SK-N-SH (cell line): Measurements from ENCODE around the gene RPS6KA1. TPM values are rescaled to one million over a fixed set of nuclear protein-coding genes. Genes with fewer than 3 reads are reported as not detected.
A peak's percentile ranks its signal among the peaks of the same experiment; 100 is the strongest.

Source experiments
- CTCF ChIA-PET: fragments of 300-600, 350-600 bp; formaldehyde crosslinking; extraction: SDS; loops from one replicate; lab custom pipeline; 2021; lab: Yijun Ruan, JAX
- POLR2A ChIA-PET: fragments of 350-600 bp; sonication (Branson Sonifier 250); formaldehyde crosslinking; extraction: SDS; loops from one replicate; lab custom pipeline; 2020; ENCODE audit warnings: antibody characterized with exemption, inconsistent platforms; lab: Yijun Ruan, JAX
- DNase-seq: peaks from one replicate; pipeline ENCODE4 v3.0.0; 2012
- H2AFZ ChIP-seq: fragments of 200-600 bp; sonication (generic); 2 replicates; pipeline ENCODE4 v1.8.1; 2016; ENCODE audit warnings: antibody characterized with exemption, mild to moderate bottlenecking, low read depth
- H3F3A ChIP-seq: fragments of 200-600 bp; sonication (generic); replicated peaks from 2 replicates; pipeline ENCODE3; 2016; ENCODE audit warnings: antibody characterized with exemption, mild to moderate bottlenecking; ENCODE audit not compliant: insufficient read depth
- H3K27ac ChIP-seq, 2 experiments: fragments of 200-500 bp in 1 of 2; fragments of 200-600 bp in 1 of 2; sonication (Bioruptor generic) in 1 of 2; sonication (generic), shearing (Covaris generic) in 1 of 2; 2 replicates each; pipeline versions ENCODE4 v1.5.1 to v1.6.1; 2014 to 2016; ENCODE audit warnings: low read depth in 2 of 2, inconsistent platforms in 1 of 2, low read length in 1 of 2, mild to moderate bottlenecking in 1 of 2, mixed read lengths in 1 of 2
- H3K27me3 ChIP-seq: fragments of 200-600 bp; sonication (generic), shearing (Covaris generic); 2 replicates; pipeline ENCODE4 v1.6.1; 2016; ENCODE audit warnings: mixed run types; ENCODE audit not compliant: insufficient read depth
- H3K36me3 ChIP-seq, 2 experiments: fragments of 200-500 bp in 1 of 2; fragments of 200-600 bp in 1 of 2; sonication (Bioruptor generic) in 1 of 2; sonication (generic) in 1 of 2; replicated peaks in 1 of 2; 2 replicates each; pipeline versions ENCODE3 to v1.5.1; 2014 to 2016; ENCODE audit warnings: low read length in 1 of 2, mild to moderate bottlenecking in 1 of 2; ENCODE audit not compliant: insufficient read depth in 2 of 2, control insufficient read depth in 1 of 2
- H3K4me1 ChIP-seq, 2 experiments: fragments of 200-500 bp in 1 of 2; fragments of 200-600 bp in 1 of 2; sonication (Bioruptor generic) in 1 of 2; sonication (generic), shearing (Covaris generic) in 1 of 2; 2 replicates each; pipeline versions ENCODE4 v1.5.1 to v1.6.1; 2014 to 2016; ENCODE audit warnings: low read depth in 1 of 2, low read length in 1 of 2, mixed run types in 1 of 2; ENCODE audit not compliant: insufficient read depth in 2 of 2, control insufficient read depth in 1 of 2
- H3K4me2 ChIP-seq: fragments of 200-600 bp; sonication (generic), shearing (Covaris generic); 2 replicates; pipeline ENCODE4 v1.6.1; 2017; ENCODE audit warnings: mixed run types
- H3K4me3 ChIP-seq, 2 experiments: fragments of 200-500 bp in 1 of 2; fragments of 200-600 bp in 1 of 2; sonication (Bioruptor generic) in 1 of 2; sonication (generic), shearing (Covaris generic) in 1 of 2; 2 replicates each; pipeline versions ENCODE4 v1.5.1 to v1.8.1; 2014 to 2016; ENCODE audit warnings: low read depth in 2 of 2, inconsistent platforms in 1 of 2, low read length in 1 of 2, mild to moderate bottlenecking in 1 of 2, mixed read lengths in 1 of 2, moderate library complexity in 1 of 2
- H3K79me2 ChIP-seq: fragments of 200-600 bp; sonication (generic); 2 replicates; pipeline ENCODE4 v1.8.1; 2017; ENCODE audit warnings: mild to moderate bottlenecking; ENCODE audit not compliant: insufficient read depth
- H3K9ac ChIP-seq: fragments of 200-600 bp; sonication (generic); 2 replicates; pipeline ENCODE4 v1.6.1; 2017; ENCODE audit warnings: mixed run types
- H3K9me2 ChIP-seq: fragments of 200-600 bp; sonication (generic); 2 replicates; pipeline ENCODE4 v1.6.1; 2017; ENCODE audit warnings: mixed run types
- H3K9me3 ChIP-seq: fragments of 200-600 bp; sonication (generic); 2 replicates; pipeline ENCODE4 v1.6.1; 2017; ENCODE audit warnings: mixed run types, mild to moderate bottlenecking, moderate library complexity
- H4K20me1 ChIP-seq: fragments of 200-600 bp; sonication (generic); 2 replicates; pipeline ENCODE4 v1.6.1; 2017; ENCODE audit warnings: mild to moderate bottlenecking, mixed run types; ENCODE audit not compliant: insufficient read depth
- CHD2 ChIP-seq: fragments of 150-350 bp; IDR thresholded peaks from 2 replicates; pipeline ENCODE4 v1.6.1; 2018; ENCODE audit warnings: low read length; ENCODE audit not compliant: partially characterized antibody
- GABPA ChIP-seq: IDR thresholded peaks from 2 replicates; pipeline ENCODE4 v1.4.0; 2012; ENCODE audit warnings: low read depth, mild to moderate bottlenecking
- JUND ChIP-seq: IDR thresholded peaks from 2 replicates; pipeline ENCODE4 v1.4.0; 2012
- MEF2A ChIP-seq: IDR thresholded peaks from 2 replicates; pipeline ENCODE4 v1.4.0; 2012; ENCODE audit warnings: low read depth, borderline replicate concordance
- MXI1 ChIP-seq: IDR thresholded peaks from 2 replicates; pipeline ENCODE4 v1.6.1; 2012; ENCODE audit warnings: mild to moderate bottlenecking, low read depth, low read length, improper control_type of control experiment
- NFIC ChIP-seq: IDR thresholded peaks from 2 replicates; pipeline ENCODE4 v1.4.0; 2012; ENCODE audit warnings: borderline replicate concordance
- POLR2AphosphoS5 ChIP-seq: IDR thresholded peaks from 2 replicates; pipeline ENCODE4 v1.6.1; 2012; ENCODE audit warnings: low read depth, low read length
- RAD21 ChIP-seq: IDR thresholded peaks from 2 replicates; pipeline ENCODE4 v1.6.1; 2012; ENCODE audit warnings: mild to moderate bottlenecking, low read length
- RCOR1 ChIP-seq: fragments of 150-350 bp; IDR thresholded peaks from 2 replicates; pipeline ENCODE4 v1.6.1; 2017; ENCODE audit warnings: antibody characterized with exemption, low read length
- RFX5 ChIP-seq: IDR thresholded peaks from 2 replicates; pipeline ENCODE4 v1.6.1; 2012; ENCODE audit warnings: mild to moderate bottlenecking, improper control_type of control experiment, low read length
- RXRA ChIP-seq: IDR thresholded peaks from 2 replicates; pipeline ENCODE4 v1.4.0; 2012; ENCODE audit warnings: low read depth, mild to moderate bottlenecking, borderline replicate concordance
- SIN3A ChIP-seq: IDR thresholded peaks from 2 replicates; pipeline ENCODE4 v1.6.1; 2012; ENCODE audit warnings: low read depth, mild to moderate bottlenecking, low read length, moderate library complexity, borderline replicate concordance
- SMC3 ChIP-seq: IDR thresholded peaks from 2 replicates; pipeline ENCODE4 v1.6.1; 2012; ENCODE audit warnings: low read depth, low read length, improper control_type of control experiment
- TAF1 ChIP-seq: IDR thresholded peaks from 2 replicates; pipeline ENCODE4 v1.6.1; 2012; ENCODE audit warnings: low read depth, mild to moderate bottlenecking, low read length, moderate library complexity, borderline replicate concordance
- TCF12 ChIP-seq: IDR thresholded peaks from 2 replicates; pipeline ENCODE4 v1.4.0; 2012
- USF1 ChIP-seq: IDR thresholded peaks from 2 replicates; pipeline ENCODE4 v1.4.0; 2012; ENCODE audit warnings: low read depth, borderline replicate concordance
- USF2 ChIP-seq: fragments of 150-350 bp; IDR thresholded peaks from 2 replicates; pipeline ENCODE4 v1.6.1; 2017; ENCODE audit warnings: antibody characterized with exemption, low read length, low read depth, borderline replicate concordance
- WGBS: methylation state at CpG from one replicate; pipeline ENCODE4 v1.1.6; 2017; ENCODE audit warnings: low lambda C conversion rate; 5-methylcytosine and 5-hydroxymethylcytosine counted together
- polyA plus RNA-seq, 3 experiments: library from polyadenylated mRNA; depleted of rRNA; stranded (reverse); fragments of >200 nt; gene quantifications; 2 replicates each; pipeline ENCODE4 v1.2.3, GENCODE V29; 2012
- TF ChIP-seq, protein P1 (sequence below): IDR thresholded peaks from 2 replicates; pipeline ENCODE4 v1.4.0; 2012; ENCODE audit warnings: low read depth
- TF ChIP-seq, protein P2 (sequence below): IDR thresholded peaks from 2 replicates; pipeline ENCODE4 v1.4.0; 2012; ENCODE audit warnings: low read depth, borderline replicate concordance

The RPS6KA1 gene
- polyA plus RNA-seq, 1 of the 3 experiments (the other 2 are of a cell fraction): 9.7 TPM

DNA sequence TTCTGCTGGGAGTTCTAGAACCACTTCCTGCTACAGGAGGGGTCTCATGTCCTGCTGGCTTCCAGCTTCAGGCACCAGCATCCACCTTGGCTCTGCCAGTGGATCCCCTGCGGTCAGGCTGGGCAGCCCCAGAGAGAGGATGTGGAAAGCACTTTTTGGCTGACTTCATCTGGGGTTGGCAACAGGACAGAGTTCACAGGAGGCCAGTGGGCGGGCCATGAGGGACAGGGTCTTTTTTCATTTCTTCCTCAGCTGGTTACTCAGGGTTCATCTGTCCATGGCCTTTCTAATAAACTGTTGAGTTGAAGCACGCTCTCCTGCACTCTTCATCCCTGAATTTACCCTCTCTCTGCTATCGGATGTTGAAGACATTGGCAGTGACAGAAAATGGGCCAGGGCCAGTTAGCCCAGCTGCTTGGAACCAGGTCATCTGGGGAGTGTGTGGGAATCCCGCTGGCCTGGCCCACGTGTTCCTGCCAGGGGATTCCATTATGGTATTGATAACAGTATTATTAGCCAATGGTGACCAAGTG lies 45.2 kb downstream of the RPS6KA1 start:
- H3K79me2 ChIP-seq: no peaks in the 10 kb centered on the region
- H2AFZ ChIP-seq: no peak overlapping the region
- no peaks in the 10 kb centered on the region for H4K20me1 ChIP-seq
- no peaks in the 10 kb centered on the region for H3K27me3 ChIP-seq
- no peak for DNase-seq
- POLR2A ChIA-PET: interaction anchor here (1.0 kb wide), 1 partner anchor 10 kb away, joined by 3 read pairs; no protein-coding TSS in a partner anchor
- 85% methylated on average over 5 of the region's 6 CpGs for WGBS
- H3K9me2 ChIP-seq: no peaks in the 10 kb centered on the region
- no peak overlapping the region for H3K4me2 ChIP-seq
- no peaks in the 10 kb centered on the region for H3K9me3 ChIP-seq
- no peak overlapping the region for H3K4me3 ChIP-seq
- CTCF ChIA-PET: interaction anchor here (0.6 to 2.4 kb wide), 5 partner anchors 11 to 214 kb away, joined by 3 to 6 read pairs (median 4); no protein-coding TSS in a partner anchor
- no peak overlapping the region for H3K9ac ChIP-seq
- no peaks in the 10 kb centered on the region for H3K4me1 ChIP-seq
- H3F3A ChIP-seq: no peaks in the 10 kb centered on the region
- H3K36me3 ChIP-seq: no peaks in the 10 kb centered on the region
- H3K27ac ChIP-seq: no peak overlapping the region
- TF ChIP-seq RXRA (0 out of 2 replicates have a peak, but pooled peaks have one; percentile 11), CHD2 (no peak)

GRCh38 chr1:26575348-26575747 lies 45.8 kb downstream of the RPS6KA1 start:
- H2AFZ ChIP-seq: no peak overlapping the region
- no peaks in the 10 kb centered on the region for H4K20me1 ChIP-seq
- no peak overlapping the region for H3K4me3 ChIP-seq
- no peaks in the 10 kb centered on the region for H3F3A ChIP-seq
- H3K9ac ChIP-seq: no peak overlapping the region
- DNase-seq: no peak
- H3K27me3 ChIP-seq: no peaks in the 10 kb centered on the region
- ChIA-PET CTCF (interaction anchor here (0.6 to 2.4 kb wide), 5 partner anchors 10 to 234 kb away, joined by 3 to 6 read pairs (median 4); no protein-coding TSS in a partner anchor), POLR2A (interaction anchor here (1.0 kb wide), 1 partner anchor 9 kb away, joined by 3 read pairs; no protein-coding TSS in a partner anchor)
- no peaks in the 10 kb centered on the region for H3K9me2 ChIP-seq
- no peak overlapping the region for H3K27ac ChIP-seq
- H3K4me2 ChIP-seq: no peak overlapping the region
- no peak for TF ChIP-seq TAF1
- no peak for TF ChIP-seq RAD21
- TF ChIP-seq SIN3A: no peak
- TF ChIP-seq RXRA: no peak
- TF ChIP-seq RCOR1: no peak
- TF ChIP-seq NFIC: no peak
- no peak for TF ChIP-seq JUND
- TF ChIP-seq MEF2A: no peak
- H3K36me3 ChIP-seq: no peaks in the 10 kb centered on the region
- no peaks in the 10 kb centered on the region for H3K4me1 ChIP-seq
- no peaks in the 10 kb centered on the region for H3K79me2 ChIP-seq
- H3K9me3 ChIP-seq: no peaks in the 10 kb centered on the region
- 74% methylated on average over 3 of the region's 3 CpGs for WGBS

GRCh38 chr1:26578167-26578566 lies 48.6 kb downstream of the RPS6KA1 start:
- Histone ChIP-seq H3K4me3 (no peak overlapping the region), H3K9ac (no peak overlapping the region), H3K4me2 (no peak overlapping the region), H2AFZ (no peak overlapping the region), H3K36me3 (no peaks in the 10 kb centered on the region), H3K9me3 (no peaks in the 10 kb centered on the region), H3K27me3 (no peaks in the 10 kb centered on the region), H3K4me1 (no peaks in the 10 kb centered on the region), H4K20me1 (no peaks in the 10 kb centered on the region), H3K9me2 (no peaks in the 10 kb centered on the region), H3K79me2 (no peaks in the 10 kb centered on the region), H3K27ac (no peak overlapping the region), H3F3A (no peaks in the 10 kb centered on the region)
- WGBS: 57% methylated on average over 4 of the region's 4 CpGs
- CTCF ChIA-PET: interaction anchor here (0.7 kb wide), 1 partner anchor 39 kb away, joined by 3 read pairs; no protein-coding TSS in a partner anchor
- POLR2A ChIA-PET: no interaction called here
- DNase-seq: no peak
- no peak for TF ChIP-seq RAD21
- TF ChIP-seq USF1: no peak
- TF ChIP-seq SMC3: no peak
- TF ChIP-seq GABPA: no peak
- TF ChIP-seq USF2: no peak
- no peak for TF ChIP-seq RFX5
- no peak for TF ChIP-seq TCF12
- TF ChIP-seq, protein P1, sequence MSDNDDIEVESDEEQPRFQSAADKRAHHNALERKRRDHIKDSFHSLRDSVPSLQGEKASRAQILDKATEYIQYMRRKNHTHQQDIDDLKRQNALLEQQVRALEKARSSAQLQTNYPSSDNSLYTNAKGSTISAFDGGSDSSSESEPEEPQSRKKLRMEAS: no peak
- no peak for TF ChIP-seq CHD2
- no peak for TF ChIP-seq MXI1
- TF ChIP-seq SIN3A: no peak
- no peak for TF ChIP-seq POLR2AphosphoS5
- TF ChIP-seq, protein P2, sequence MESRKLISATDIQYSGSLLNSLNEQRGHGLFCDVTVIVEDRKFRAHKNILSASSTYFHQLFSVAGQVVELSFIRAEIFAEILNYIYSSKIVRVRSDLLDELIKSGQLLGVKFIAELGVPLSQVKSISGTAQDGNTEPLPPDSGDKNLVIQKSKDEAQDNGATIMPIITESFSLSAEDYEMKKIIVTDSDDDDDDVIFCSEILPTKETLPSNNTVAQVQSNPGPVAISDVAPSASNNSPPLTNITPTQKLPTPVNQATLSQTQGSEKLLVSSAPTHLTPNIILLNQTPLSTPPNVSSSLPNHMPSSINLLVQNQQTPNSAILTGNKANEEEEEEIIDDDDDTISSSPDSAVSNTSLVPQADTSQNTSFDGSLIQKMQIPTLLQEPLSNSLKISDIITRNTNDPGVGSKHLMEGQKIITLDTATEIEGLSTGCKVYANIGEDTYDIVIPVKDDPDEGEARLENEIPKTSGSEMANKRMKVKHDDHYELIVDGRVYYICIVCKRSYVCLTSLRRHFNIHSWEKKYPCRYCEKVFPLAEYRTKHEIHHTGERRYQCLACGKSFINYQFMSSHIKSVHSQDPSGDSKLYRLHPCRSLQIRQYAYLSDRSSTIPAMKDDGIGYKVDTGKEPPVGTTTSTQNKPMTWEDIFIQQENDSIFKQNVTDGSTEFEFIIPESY: no peak
- TF ChIP-seq JUND: no peak
